WI38 (cell line): ENCODE results near the gene UBR1.

ENCODE experiments used
- H3K4me3 ChIP-seq: 2 replicates; pipeline ENCODE4 v1.5.1; 2011; ENCODE audit warnings: low read depth, mild to moderate bottlenecking, control low read depth, low read length
- TF ChIP-seq, protein P1 (sequence below): IDR thresholded peaks from 2 replicates; pipeline ENCODE4 v1.5.1; 2012; ENCODE audit warnings: low read depth, mild to moderate bottlenecking, control low read depth, low read length

The UBR1 gene

DNA sequence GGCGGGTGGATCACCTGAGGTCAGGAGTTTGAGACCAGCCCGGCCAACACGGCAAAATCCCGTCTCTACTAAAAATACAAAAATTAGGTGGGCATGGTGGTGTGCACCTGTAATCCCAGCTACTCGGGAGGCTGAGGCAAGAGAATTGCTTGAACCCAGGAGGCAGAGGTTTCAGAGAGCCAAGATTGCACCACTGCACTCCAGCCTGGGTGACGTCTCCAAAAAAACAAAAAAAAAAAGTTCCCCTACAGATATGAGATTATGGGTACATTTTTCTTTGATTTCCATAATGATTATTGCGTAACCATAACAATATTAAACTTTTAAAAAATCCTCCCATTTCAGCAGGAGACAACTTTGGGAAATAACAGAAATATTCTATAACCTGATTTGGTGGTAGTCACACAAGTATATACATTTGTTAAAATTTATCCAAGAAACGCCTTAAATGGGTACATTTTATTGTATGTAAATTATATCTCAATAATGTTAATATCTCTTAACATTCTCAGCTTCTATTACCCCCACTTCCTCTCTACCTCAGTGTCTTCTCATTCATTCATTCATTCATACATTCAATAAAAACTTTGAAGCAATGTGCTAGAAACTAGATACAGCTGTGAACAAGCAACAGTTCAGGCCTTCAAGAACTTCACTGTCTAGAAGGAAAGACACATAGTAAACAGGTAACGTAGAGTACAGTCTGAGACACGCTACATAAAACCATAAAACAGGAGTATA is 6.6 kb downstream of the UBR1 start:
- no peak overlapping the region for H3K4me3 ChIP-seq
- TF ChIP-seq, protein P1, sequence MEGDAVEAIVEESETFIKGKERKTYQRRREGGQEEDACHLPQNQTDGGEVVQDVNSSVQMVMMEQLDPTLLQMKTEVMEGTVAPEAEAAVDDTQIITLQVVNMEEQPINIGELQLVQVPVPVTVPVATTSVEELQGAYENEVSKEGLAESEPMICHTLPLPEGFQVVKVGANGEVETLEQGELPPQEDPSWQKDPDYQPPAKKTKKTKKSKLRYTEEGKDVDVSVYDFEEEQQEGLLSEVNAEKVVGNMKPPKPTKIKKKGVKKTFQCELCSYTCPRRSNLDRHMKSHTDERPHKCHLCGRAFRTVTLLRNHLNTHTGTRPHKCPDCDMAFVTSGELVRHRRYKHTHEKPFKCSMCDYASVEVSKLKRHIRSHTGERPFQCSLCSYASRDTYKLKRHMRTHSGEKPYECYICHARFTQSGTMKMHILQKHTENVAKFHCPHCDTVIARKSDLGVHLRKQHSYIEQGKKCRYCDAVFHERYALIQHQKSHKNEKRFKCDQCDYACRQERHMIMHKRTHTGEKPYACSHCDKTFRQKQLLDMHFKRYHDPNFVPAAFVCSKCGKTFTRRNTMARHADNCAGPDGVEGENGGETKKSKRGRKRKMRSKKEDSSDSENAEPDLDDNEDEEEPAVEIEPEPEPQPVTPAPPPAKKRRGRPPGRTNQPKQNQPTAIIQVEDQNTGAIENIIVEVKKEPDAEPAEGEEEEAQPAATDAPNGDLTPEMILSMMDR = no peak

GRCh38 chr15:43096411-43096810 is 9.4 kb downstream of the UBR1 start:
- no peak overlapping the region for H3K4me3 ChIP-seq
- TF ChIP-seq, protein P1 = no peak

DNA sequence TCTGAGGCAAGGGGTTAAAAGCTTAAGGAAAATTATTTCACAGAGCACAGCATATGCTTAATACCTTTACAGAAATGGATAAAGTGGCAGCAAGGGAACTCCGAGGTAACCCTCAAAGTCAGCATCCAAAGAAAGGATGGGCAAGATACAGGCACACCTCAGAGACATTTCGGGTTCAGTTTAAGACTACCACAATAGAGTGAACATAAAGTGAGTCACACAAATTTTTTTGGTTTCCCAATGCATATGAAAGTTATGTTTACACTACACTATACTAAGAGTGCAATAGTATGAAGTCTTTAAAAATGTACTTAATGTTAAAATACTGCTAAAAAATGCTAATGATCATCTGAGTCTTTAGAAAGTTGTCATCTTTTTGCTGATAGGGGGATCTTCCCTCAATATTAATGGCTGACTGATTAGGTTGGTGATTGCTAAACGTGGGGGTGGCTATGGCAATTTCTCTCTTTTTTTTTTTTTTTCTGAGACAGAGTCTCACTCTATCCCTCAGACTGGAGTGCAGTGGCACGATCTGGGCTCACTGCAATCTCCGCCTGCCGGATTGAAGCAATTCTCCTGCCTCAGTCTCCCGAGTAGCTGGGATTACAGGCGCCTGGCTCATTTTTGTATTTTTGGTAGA is 10.0 kb downstream of the UBR1 start:
- H3K4me3 ChIP-seq = no peak overlapping the region
- TF ChIP-seq, protein P1 = no peak

DNA sequence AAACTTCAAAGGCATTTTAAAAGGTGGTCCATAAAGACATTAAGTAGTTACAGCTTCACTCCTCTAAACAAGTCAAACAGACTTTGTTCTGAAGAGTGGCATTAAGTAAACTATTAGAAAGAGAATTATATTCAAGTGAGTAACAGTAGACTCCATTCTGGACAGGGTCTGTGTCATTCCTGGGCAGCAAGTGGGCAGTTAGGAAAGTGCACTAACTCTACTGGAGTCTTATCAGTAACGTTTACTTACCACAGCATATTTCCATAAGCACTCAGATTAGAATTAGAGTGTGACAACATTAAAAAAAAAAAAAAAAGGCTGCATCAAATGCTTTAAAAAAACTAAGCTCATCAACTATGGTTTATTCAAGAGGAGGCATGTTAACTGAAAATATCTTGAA is 10.6 kb downstream of the UBR1 start:
- TF ChIP-seq, protein P1 = no peak
- H3K4me3 ChIP-seq = no peak overlapping the region

DNA sequence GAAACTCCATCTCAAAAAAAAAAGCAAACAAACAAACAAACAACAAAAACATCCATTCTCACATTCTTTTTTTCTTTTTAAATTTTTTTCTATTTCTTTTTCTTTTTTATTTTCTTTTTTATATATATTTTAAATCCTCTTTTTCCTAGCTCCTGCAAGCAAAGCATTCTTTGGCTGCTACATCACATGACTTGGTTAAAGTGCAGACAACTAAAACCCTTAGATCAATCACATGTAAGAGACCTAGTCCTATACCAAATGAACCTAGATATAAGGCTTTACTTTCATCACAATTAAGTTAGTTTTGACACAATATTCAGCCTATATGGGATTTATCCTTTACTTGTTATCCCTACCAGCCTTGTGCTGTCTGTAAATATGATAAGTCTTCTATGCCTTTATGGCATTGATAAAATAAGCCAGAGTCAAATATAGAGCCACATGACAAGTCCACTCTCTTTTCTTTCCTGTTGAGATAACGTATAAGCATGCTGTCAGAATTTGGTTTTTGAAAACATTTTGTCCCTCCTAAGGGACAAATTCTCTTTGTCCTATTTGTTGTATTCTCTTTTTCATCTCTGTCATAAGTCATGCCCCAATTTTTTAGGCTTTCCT is 11.3 kb downstream of the UBR1 start:
- TF ChIP-seq, protein P1 = no peak
- H3K4me3 ChIP-seq = no peak overlapping the region

DNA sequence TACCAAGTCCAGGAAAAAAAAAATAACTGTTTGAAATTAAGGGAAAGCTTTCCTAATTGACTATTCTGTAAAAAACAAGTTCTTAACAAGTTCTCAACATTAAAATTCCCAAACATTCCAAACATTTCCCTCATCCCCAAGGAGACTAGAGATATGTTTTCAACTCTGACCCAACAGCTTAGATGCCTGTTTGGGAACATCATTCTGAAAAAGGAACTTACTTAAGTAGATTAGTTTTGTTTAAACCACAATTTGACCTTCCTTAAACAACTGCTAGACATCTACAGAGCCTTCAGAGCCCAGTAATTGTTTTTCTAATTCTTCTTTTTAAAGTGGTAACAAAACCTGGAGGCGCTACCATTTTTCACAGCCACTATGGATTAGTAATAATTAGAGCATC is 12.8 kb downstream of the UBR1 start:
- TF ChIP-seq, protein P1 = no peak

DNA sequence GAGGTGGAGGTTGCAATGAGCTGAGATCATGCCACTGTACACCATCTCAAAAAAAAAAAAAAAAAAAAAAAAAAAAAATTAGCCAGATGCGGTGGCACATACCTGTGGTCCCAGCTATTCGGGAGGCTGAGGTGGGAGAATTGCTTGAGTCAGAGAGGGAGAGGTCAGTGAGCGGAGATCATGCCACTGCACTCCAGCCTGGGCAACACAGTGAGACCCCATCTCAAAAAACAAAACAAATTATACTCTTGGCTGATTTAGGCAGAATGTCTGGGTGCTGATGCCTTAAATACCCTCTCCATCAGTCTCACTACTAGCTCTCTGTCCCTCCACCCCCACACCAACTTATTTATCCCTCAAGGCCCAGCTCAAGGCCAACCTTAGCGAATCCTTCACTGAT is 14.0 kb downstream of the UBR1 start:
- no peak overlapping the region for H3K4me3 ChIP-seq
- TF ChIP-seq, protein P1 = no peak

More for the DNA sequence above, 12.8 kb downstream of the UBR1 start:
- H3K4me3 ChIP-seq = no peak overlapping the region
